Fibroblast of the aortic adventitia (primary cell): Measurements from ENCODE around the gene PCBP3. TPM values are rescaled to one million over a fixed set of nuclear protein-coding genes. Genes with fewer than 3 reads are reported as not detected.

Source experiments
- DNase-seq: peaks from one replicate; pipeline ENCODE4 v3.0.0-alpha.2; 2010; ENCODE audit warnings: low read depth
- H3K4me3 ChIP-seq: 2 replicates; pipeline ENCODE4 v1.5.1; 2011; ENCODE audit warnings: low read depth, mild to moderate bottlenecking, control low read depth, low read length, moderate library complexity
- total RNA-seq: library from RNA; depleted of rRNA; stranded (reverse); fragments of >200 nt; gene quantifications from 2 replicates; pipeline ENCODE4 v1.2.3, GENCODE V29; 2012; ENCODE audit warnings: low replicate concordance
- TF ChIP-seq, protein P1 (sequence below): IDR thresholded peaks from 2 replicates; pipeline ENCODE4 v1.5.1; 2011; ENCODE audit warnings: mild to moderate bottlenecking, low read length, control low read depth, inconsistent platforms; ENCODE audit not compliant: insufficient read depth

PCBP3 gene
- total RNA-seq, 1 donor: 1.2 TPM

DNA sequence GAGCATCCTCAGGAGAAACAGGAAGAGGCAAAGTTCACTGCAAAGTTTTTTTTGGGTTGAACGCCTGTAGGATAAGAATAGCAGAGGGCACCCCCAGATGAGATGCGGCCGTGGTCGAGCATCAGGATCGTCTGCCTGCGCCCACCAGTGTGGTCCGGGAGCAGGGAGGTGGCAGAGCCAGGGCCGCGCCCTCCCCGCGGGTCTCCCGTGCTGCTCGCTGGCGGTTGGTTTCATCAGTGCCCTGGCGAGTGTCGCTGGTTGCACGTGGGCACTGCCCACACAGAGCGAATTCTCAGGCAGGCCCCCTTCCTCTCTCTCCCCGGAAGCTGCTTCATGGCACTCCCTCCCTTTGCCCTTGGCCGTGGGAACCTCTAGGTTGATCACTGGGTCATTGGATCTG is 120.0 kb downstream of the PCBP3 start:
- DNase-seq: no peak
- H3K4me3 ChIP-seq: no peak overlapping the region
- TF ChIP-seq, protein P1, sequence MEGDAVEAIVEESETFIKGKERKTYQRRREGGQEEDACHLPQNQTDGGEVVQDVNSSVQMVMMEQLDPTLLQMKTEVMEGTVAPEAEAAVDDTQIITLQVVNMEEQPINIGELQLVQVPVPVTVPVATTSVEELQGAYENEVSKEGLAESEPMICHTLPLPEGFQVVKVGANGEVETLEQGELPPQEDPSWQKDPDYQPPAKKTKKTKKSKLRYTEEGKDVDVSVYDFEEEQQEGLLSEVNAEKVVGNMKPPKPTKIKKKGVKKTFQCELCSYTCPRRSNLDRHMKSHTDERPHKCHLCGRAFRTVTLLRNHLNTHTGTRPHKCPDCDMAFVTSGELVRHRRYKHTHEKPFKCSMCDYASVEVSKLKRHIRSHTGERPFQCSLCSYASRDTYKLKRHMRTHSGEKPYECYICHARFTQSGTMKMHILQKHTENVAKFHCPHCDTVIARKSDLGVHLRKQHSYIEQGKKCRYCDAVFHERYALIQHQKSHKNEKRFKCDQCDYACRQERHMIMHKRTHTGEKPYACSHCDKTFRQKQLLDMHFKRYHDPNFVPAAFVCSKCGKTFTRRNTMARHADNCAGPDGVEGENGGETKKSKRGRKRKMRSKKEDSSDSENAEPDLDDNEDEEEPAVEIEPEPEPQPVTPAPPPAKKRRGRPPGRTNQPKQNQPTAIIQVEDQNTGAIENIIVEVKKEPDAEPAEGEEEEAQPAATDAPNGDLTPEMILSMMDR: no peak

DNA sequence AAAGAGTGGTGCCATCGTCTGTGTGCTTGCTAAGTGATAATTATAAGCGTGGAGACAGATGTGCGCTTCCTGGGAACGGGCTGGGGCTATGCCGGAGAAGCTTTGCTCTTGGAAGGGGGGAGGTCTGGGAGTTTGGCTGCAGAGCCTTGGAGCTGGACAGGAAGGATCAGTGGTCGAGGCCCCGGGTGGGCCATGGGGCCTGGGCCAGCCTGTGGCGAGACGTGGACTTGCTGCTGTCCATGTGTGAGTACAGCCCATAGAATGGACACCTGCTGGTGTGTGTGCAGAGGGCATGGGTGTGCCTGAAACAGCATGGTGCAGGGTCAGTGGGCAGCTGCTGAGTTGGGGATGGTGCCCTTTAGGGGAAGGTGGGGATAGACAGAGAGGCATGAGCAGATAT is 121.3 kb downstream of the PCBP3 start:
- no peak overlapping the region for H3K4me3 ChIP-seq
- TF ChIP-seq, protein P1: no peak
- DNase-seq: no peak

DNA sequence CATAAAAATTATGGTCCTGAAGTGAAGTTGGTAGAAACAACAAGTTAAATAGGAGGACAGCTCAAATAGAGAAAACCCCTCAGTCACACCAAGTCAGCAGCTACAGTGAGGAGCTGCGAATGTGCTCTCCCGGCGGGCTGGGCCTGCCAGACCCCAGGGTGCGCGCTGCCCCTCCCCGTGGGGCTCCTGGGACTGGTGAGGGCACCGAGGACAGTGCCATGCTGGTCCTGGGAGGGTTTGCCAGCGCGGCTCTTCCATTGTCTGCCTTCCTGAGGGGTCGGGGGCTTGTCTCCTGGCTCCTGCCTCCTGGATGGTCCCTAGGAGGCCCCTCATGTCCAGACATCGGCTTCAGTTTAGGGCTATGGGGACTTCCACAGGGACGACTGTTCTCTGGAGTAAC is 121.8 kb downstream of the PCBP3 start:
- DNase-seq: no peak
- no peak overlapping the region for H3K4me3 ChIP-seq
- TF ChIP-seq, protein P1: no peak

DNA sequence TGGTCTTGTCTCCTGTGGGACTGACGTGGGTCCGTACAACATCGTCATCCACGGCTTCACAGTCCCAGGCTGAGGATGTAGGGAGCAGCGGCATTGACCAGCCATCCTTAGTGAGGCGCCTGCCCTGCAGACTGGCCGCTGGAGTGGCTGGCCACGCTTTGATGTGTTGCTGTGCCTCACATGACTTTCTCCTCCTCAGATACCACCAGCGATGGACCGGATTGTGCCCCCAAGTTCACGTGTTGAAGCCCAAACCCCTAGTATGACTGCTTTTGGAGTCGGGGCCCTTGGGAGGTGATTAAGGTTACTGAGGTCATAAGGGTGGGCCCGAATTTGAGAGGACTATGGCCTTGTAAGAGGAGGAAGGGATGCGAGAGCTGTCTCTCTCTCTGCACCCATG is 122.5 kb downstream of the PCBP3 start:
- TF ChIP-seq, protein P1: no peak
- no peak overlapping the region for H3K4me3 ChIP-seq
- no peak for DNase-seq

DNA sequence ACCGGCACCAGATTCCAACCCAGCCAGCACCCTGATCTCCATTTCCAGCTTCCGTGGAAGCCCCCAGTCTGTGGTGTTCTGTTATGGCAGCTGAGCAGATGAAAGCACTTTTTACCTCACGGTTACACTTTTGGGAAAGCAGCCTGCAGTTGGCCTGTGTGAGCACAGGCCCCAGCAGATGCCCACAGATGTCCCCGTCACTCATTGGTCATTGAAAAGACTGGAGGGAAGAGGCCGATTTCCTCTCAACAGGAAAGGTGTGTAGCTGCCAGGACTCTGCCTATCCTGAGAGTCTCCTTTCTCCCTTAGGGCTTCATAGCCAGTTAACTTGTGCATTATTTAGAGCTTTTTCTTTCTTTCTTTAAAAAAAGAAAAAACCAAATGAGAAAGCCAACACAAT is 123.0 kb downstream of the PCBP3 start:
- DNase-seq: no peak
- H3K4me3 ChIP-seq: no peak overlapping the region
- TF ChIP-seq, protein P1: no peak

DNA sequence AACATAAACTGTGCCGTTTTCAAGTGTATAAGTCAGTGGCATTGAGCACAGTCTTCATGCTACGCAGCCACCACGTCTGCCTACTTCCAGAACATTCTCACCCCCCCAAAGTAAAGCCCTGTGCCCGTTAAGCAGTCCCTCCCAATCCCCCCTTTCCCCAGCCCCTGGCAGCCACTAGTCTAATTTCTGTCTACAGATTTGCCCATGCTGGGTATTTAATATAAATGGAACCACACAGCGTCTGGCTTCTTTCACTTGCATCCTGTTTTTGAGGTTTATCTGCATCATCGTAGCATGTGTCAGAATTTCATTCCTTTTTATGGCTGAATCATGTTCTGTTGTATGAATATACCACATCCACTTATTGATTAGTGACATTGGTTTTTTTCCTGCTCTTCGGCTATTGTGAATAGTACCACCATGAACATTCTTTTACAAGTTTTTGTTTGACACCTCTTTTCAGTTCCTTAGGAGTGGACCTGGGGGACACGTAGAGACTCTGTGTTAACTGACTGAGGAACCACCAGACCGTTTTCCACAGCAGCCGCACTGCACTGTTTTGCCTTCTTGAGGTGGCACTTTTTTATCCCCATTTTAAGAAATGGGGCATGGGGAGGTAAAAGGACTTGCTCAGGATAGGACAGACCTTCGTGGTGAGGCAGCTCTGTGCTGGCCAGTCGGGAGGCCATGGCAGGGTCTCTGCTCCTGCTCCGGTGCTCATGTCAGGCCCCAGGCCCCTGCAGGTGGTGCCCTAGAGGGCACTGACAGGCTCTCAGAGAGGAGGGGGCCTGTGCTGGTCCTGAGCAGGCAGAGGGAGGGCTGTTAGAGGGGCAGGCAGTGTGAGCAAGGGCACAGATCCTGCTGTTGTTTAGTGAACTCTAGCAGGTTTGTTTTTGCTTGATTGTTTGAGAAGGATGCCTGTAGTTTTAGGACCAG is 123.8 kb downstream of the PCBP3 start:
- peak; percentile 28 for DNase-seq
- TF ChIP-seq, protein P1: no peak
- no peak overlapping the region for H3K4me3 ChIP-seq
